PC-3 (cell line): ENCODE measurements around the gene HIRA. TPM values are rescaled to one million over a fixed set of nuclear protein-coding genes. Genes with fewer than 3 reads are reported as not detected.

Experiments used
- ATAC-seq: fragments of 200-7000 bp; cut with Tn5 transposase; 2 replicates; pipeline ENCODE4 v1.9.1; 2020; ENCODE audit warnings: mild to moderate bottlenecking, moderate library complexity
- BruUV-seq: library from RNA; stranded (reverse); fragments of 400-500 nt; replicated peaks from 2 replicates; lab custom pipeline; 2021; lab: Mats Ljungman, UMichigan
- CTCF ChIA-PET: fragments of 300-600 bp; sonication (Branson Sonifier 250); formaldehyde crosslinking; loops from one replicate; lab custom pipeline; 2022; ENCODE audit warnings: antibody characterized with exemption; lab: Charles Lee
- POLR2A ChIA-PET: fragments of 300-600 bp; sonication (Branson Sonifier 250); formaldehyde crosslinking; loops from one replicate; lab custom pipeline; 2022; ENCODE audit warnings: antibody characterized with exemption; ENCODE audit not compliant: unreplicated experiment; lab: Charles Lee
- DNase-seq: peaks from one replicate; pipeline ENCODE4 v3.0.0-alpha.2; 2015
- H2AFZ ChIP-seq: fragments of 300-600 bp; sonication (generic); 2 replicates; pipeline ENCODE4 v1.6.0; 2016; ENCODE audit warnings: antibody characterized with exemption, low read length
- H3F3A ChIP-seq: fragments of 300-600 bp; sonication (generic); one replicate; pipeline ENCODE4 v1.6.0; 2017; ENCODE audit warnings: antibody characterized with exemption, low read length, control low read depth, mild to moderate bottlenecking; ENCODE audit not compliant: unreplicated experiment
- H3K27ac ChIP-seq: fragments of 300-600 bp; sonication (generic); 2 replicates; pipeline ENCODE4 v1.5.1; 2016; ENCODE audit warnings: mild to moderate bottlenecking, low read length
- H3K27me3 ChIP-seq: fragments of 300-600 bp; sonication (generic); 2 replicates; pipeline ENCODE4 v1.6.1; 2016; ENCODE audit warnings: low read length, mixed read lengths
- H3K36me3 ChIP-seq: fragments of 300-600 bp; sonication (generic); 2 replicates; pipeline ENCODE4 v1.6.1; 2016; ENCODE audit warnings: low read depth, mixed run types, low read length, mixed read lengths
- H3K4me1 ChIP-seq: fragments of 300-600 bp; sonication (generic); 2 replicates; pipeline ENCODE4 v1.5.1; 2016; ENCODE audit warnings: low read length; ENCODE audit not compliant: insufficient read depth
- H3K4me2 ChIP-seq: fragments of 300-600 bp; sonication (generic); 2 replicates; pipeline ENCODE4 v1.6.0; 2016; ENCODE audit warnings: low read length
- H3K4me3 ChIP-seq: fragments of 300-600 bp; sonication (generic); 2 replicates; pipeline ENCODE4 v1.5.1; 2016; ENCODE audit warnings: mild to moderate bottlenecking, low read length, mixed read lengths
- H3K79me2 ChIP-seq: fragments of 300-600 bp; sonication (generic); 2 replicates; pipeline ENCODE4 v1.6.1; 2017; ENCODE audit warnings: low read length, mixed read lengths
- H3K9ac ChIP-seq: fragments of 300-600 bp; sonication (generic); 2 replicates; pipeline ENCODE4 v1.6.0; 2016; ENCODE audit warnings: mild to moderate bottlenecking, low read length
- H3K9me2 ChIP-seq: fragments of 300-600 bp; sonication (generic); replicated peaks from 2 replicates; pipeline ENCODE4 v1.6.1; 2016; ENCODE audit warnings: mixed run types, low read length, mixed read lengths
- H3K9me3 ChIP-seq: fragments of 300-600 bp; sonication (generic); 2 replicates; pipeline ENCODE4 v1.6.1; 2016; ENCODE audit warnings: low read length, mixed read lengths
- H4K20me1 ChIP-seq: fragments of 300-600 bp; sonication (generic); 2 replicates; pipeline ENCODE4 v1.6.1; 2016; ENCODE audit warnings: low read length, mixed read lengths
- CTCF ChIP-seq: fragments of 300-600 bp; sonication (generic); conservative IDR thresholded peaks from 2 replicates; pipeline ENCODE4 v1.5.1; 2017; ENCODE audit warnings: antibody characterized with exemption, low read depth, mild to moderate bottlenecking, low read length
- EZH2 ChIP-seq: fragments of 300-600 bp; sonication (generic); IDR thresholded peaks from one replicate; pipeline ENCODE4 v1.6.1; 2017; ENCODE audit warnings: antibody characterized with exemption, mild to moderate bottlenecking, low read length; ENCODE audit not compliant: unreplicated experiment
- EZH2phosphoT487 ChIP-seq: fragments of 300-600 bp; sonication (generic); IDR thresholded peaks from 2 replicates; pipeline ENCODE4 v1.6.1; 2018; ENCODE audit warnings: mild to moderate bottlenecking, antibody characterized with exemption, low read length, borderline replicate concordance
- intact Hi-C: fragments of 100-400 bp; cut with micrococcal nuclease; formaldehyde crosslinking; loops from 2 replicates; pipeline ENCODE4 v1.9.0; 2023
- total RNA-seq: library from RNA; depleted of rRNA; stranded (reverse); fragments of >200 nt; gene quantifications from 2 replicates; pipeline ENCODE4 v1.2.3, GENCODE V29; 2014

Gene HIRA
- total RNA-seq, 1 experiment from 2014 or later, result 12.4 TPM

GRCh38 chr22:19405133-19405532 is 26.4 kb downstream of the HIRA start:
- ATAC-seq, result no peak
- Histone ChIP-seq H3K9me3 (no peaks in the 10 kb centered on the region), H3K9ac (no peak overlapping the region), H2AFZ (no peak overlapping the region), H3K27ac (no peak overlapping the region), H3K4me1 (no peaks in the 10 kb centered on the region), H3K9me2 (no peaks in the 10 kb centered on the region), H3K4me3 (no peak overlapping the region), H3F3A (no peaks in the 10 kb centered on the region), H3K36me3 (peaks cover 15% of the 10 kb centered on the region; the same call in 1 of the 2 replicates), H3K4me2 (no peak overlapping the region), H3K79me2 (no peaks in the 10 kb centered on the region), H4K20me1 (no peaks in the 10 kb centered on the region), H3K27me3 (no peaks in the 10 kb centered on the region)
- CTCF ChIA-PET, result no interaction called here
- intact Hi-C loops, result no loop called here
- no peak for DNase-seq
- no TSS peak for BruUV-seq
- TF ChIP-seq EZH2phosphoT487 (no peak), EZH2 (no peak), CTCF (no peak)
- POLR2A ChIA-PET, result no interaction called here

DNA sequence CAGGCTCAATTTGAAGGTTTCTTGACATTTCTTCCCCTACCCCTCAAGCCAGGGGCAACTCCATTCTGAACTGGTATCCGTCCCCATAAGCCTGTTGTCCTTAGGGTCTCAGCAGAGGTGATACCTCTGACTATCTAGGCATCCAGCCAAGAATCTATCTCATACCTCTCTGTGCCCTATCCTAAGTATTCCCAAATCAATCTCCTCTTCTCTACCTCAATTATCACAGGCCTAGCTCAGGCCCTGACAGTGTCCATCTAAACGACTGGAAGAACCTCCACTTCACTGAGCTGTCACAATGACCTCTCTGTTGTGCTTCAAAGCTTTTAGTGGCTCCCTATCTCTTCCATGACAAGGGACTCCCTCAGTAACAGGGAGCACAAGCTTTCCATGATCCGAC is 26.9 kb downstream of the HIRA start:
- TF ChIP-seq EZH2phosphoT487 (no peak), EZH2 (no peak), CTCF (no peak)

GRCh38 chr22:19402642-19403191 is 28.8 kb downstream of the HIRA start:
- Histone ChIP-seq H3K27ac (no peak overlapping the region), H3K27me3 (no peaks in the 10 kb centered on the region), H3K9ac (no peak overlapping the region), H3K79me2 (no peaks in the 10 kb centered on the region), H3K4me2 (no peak overlapping the region), H3K9me3 (no peaks in the 10 kb centered on the region), H3K4me1 (no peaks in the 10 kb centered on the region), H2AFZ (no peak overlapping the region), H3F3A (no peaks in the 10 kb centered on the region), H3K9me2 (no peaks in the 10 kb centered on the region), H4K20me1 (no peaks in the 10 kb centered on the region), H3K36me3 (peaks cover 12% of the 10 kb centered on the region; the same call in 1 of the 2 replicates), H3K4me3 (no peak overlapping the region)
- TF ChIP-seq EZH2 (no peak), EZH2phosphoT487 (no peak), CTCF (no peak)
- intact Hi-C loops, result no loop called here
- ATAC-seq (no peak), DNase-seq (no peak)
- ChIA-PET CTCF (no interaction called here), POLR2A (no interaction called here)
- no TSS peak for BruUV-seq

More for the DNA sequence above, 26.9 kb downstream of the HIRA start:
- peaks cover 15% of the 10 kb centered on the region; the same call in 1 of the 2 replicates for H3K36me3 ChIP-seq
- no peaks in the 10 kb centered on the region for H3K79me2 ChIP-seq
- POLR2A ChIA-PET, result no interaction called here
- no peak overlapping the region for H3K27ac ChIP-seq
- H3K4me3 ChIP-seq, result no peak overlapping the region
- no peaks in the 10 kb centered on the region for H3K9me3 ChIP-seq
- no peak for DNase-seq
- intact Hi-C loops, result no loop called here
- no peaks in the 10 kb centered on the region for H4K20me1 ChIP-seq
- CTCF ChIA-PET, result no interaction called here
- ATAC-seq, result no peak
- H3K27me3 ChIP-seq, result no peaks in the 10 kb centered on the region
- H3K4me1 ChIP-seq, result no peaks in the 10 kb centered on the region
- H3K4me2 ChIP-seq, result no peak overlapping the region
- no peak overlapping the region for H3K9ac ChIP-seq
- no peaks in the 10 kb centered on the region for H3F3A ChIP-seq
- no peaks in the 10 kb centered on the region for H3K9me2 ChIP-seq
- no peak overlapping the region for H2AFZ ChIP-seq
- no TSS peak for BruUV-seq
